KOPT-K1 (cell line): Measurements from ENCODE around the gene CAMTA1.
"Not testable (repeated sequence)": the region's sequence is repeated elsewhere in the genome, so short reads cannot be mapped to it uniquely, and the experiment has no call there.

Experiments
- H3K27ac ChIP-seq: fragments of 200-600 bp; sonication (generic); 2 replicates; pipeline ENCODE4 v1.5.1; 2016; ENCODE audit warnings: antibody characterized with exemption, mild to moderate bottlenecking, low read depth, low read length; ENCODE audit not compliant: poor library complexity, severe bottlenecking
- H3K36me3 ChIP-seq: fragments of 200-600 bp; sonication (generic); 2 replicates; pipeline ENCODE4 v1.5.1; 2017; ENCODE audit warnings: antibody characterized with exemption, mild to moderate bottlenecking, low read length, moderate library complexity; ENCODE audit not compliant: insufficient read depth
- H3K9me3 ChIP-seq: fragments of 200-600 bp; sonication (generic); 2 replicates; pipeline ENCODE4 v1.5.1; 2017; ENCODE audit warnings: antibody characterized with exemption, low read length, mild to moderate bottlenecking; ENCODE audit not compliant: insufficient read depth, poor library complexity, severe bottlenecking

The CAMTA1 gene

DNA sequence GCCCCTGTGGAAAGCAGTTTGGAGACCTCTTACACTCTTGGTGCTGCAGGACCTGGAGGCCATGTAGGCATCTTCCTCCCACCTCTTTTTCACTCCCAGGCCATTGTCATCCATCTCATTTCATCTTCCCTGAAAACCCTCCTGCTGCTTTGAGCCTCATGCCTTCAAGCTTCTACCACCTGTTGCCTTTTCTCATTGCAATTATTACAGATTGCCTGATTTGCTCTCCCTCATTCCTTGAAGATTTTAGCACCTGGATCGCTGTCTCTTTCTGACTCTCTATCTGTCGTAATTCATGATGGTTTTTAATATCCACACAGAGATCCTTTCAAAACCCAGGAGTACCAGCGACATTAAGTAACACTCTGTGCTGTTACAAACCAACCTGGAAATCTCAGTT, 350.2 kb downstream of the CAMTA1 start:
- Histone ChIP-seq H3K36me3 (no peaks in the 10 kb centered on the region), H3K9me3 (no peaks in the 10 kb centered on the region), H3K27ac (no peak overlapping the region)

DNA sequence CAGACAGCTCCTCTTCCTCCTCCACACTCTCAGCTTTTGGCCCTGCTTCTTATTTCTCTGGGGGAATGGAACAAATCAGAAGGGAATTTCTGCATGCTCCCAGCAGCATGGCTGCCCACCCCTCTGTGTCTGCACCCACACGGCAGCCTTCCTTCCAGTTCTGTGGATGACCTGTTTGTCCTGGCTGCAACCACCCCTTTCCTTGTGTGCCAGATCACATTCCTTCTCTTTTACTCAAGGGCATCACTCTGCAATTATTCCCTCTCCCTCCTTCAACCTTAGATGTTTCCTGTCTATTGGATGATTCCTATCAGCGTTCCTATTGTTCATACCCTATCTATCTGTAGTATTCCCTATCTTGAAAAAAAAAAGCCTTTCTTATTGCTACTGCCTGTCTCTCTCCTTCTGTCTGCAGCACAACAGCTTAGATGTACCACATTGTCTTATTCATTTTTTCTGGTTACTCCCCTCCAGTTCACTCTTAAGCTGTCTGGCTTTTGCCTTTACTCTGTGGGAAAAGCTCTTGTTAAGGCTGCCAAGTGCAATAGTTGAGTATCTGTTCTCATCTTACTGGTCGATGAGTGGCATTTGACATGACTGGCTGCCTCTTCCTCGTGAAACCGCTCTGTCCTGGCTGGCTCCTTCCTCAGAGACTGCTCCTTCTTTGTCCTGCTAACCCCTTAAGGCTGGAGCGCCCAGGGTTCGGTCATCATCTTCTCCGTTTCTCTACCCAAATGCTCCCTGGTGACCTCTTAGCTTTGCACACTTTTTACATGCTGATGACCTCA, 351.1 kb downstream of the CAMTA1 start:
- Histone ChIP-seq H3K36me3 (no peaks in the 10 kb centered on the region), H3K9me3 (no peaks in the 10 kb centered on the region), H3K27ac (no peak overlapping the region)

DNA sequence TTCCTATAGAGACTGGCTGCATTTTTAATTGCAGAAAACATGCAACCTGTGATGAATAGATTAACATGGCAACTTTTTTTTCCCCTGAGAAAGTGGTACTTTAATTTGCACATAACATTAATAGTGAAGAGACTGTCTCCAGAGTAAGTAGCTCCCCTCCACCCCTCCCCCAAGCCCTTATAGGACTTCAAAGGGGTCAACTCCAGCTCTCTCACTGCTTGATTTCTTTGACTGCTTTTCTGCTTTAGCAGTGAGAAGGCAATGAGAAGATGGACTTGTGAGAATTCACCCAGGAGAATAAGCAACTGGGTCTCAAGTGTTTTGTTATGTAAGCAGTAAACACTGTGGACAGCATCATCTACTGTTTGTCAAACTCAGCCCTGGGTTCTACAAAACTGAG, 355.0 kb downstream of the CAMTA1 start:
- H3K9me3 ChIP-seq: no peaks in the 10 kb centered on the region
- H3K27ac ChIP-seq: no peak overlapping the region
- H3K36me3 ChIP-seq: no peaks in the 10 kb centered on the region

DNA sequence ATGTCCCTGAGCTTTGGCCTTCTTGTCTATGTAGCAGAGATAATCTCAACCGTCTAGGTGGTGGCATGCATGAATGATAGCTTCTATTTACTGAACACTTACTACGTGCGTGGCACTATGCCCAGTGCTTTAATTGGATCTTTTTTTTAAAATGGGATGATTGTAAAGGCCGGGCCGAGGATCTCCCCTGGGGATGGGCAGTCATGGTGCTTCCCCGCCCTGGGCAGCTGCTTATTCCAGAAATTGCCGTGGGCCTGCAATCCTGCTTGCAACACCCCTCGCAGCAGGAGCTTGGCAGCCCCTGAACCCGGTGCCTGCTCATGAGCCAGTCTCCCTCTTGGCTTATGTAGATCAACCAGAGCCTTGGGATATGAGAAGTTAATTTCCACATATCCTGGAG, 360.7 kb downstream of the CAMTA1 start:
- H3K27ac ChIP-seq: no peak overlapping the region
- H3K9me3 ChIP-seq: no peaks in the 10 kb centered on the region
- H3K36me3 ChIP-seq: no peaks in the 10 kb centered on the region

DNA sequence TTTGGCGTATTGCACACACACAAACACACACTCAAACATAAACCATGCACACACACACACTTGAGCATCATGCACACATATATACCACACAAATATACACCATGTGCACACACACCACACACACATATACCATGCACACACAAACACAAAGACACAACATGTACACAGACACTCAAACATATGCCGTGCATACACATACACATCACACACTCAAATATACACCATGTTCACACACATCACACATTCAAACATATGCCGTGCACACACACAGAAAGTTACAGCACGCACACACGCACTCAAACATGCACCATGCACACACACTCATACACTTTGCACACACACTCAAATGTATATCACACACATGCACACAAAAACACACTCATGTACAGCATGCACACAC, 361.5 kb downstream of the CAMTA1 start:
- no peaks in the 10 kb centered on the region for H3K36me3 ChIP-seq
- H3K9me3 ChIP-seq: no peaks in the 10 kb centered on the region
- no peak overlapping the region for H3K27ac ChIP-seq

DNA sequence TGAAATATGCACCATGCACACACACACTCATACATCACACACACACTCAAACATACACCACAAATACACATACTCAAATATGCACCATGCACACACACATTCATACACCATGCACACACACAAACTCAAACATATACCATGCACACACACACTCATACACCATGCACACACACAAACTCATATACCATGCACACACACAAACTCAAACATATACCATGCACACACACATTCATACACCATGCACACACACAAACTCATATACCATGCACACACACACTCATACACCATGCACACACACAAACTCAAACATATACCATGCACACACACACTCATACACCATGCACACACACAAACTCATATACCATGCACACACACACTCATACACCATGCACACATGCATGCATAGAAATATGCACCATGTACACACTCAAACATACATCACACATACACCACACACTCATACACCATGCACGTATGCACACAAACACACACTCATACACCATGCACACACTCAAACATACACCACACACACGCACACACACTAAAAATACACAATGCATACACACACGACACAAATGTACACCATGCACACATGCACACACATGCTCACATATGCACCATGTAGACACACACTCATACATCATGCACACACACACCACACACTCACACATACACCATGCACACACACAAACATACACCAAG, 362.5 kb downstream of the CAMTA1 start:
- not testable (repeated sequence) for H3K9me3 ChIP-seq, H3K27ac ChIP-seq

DNA sequence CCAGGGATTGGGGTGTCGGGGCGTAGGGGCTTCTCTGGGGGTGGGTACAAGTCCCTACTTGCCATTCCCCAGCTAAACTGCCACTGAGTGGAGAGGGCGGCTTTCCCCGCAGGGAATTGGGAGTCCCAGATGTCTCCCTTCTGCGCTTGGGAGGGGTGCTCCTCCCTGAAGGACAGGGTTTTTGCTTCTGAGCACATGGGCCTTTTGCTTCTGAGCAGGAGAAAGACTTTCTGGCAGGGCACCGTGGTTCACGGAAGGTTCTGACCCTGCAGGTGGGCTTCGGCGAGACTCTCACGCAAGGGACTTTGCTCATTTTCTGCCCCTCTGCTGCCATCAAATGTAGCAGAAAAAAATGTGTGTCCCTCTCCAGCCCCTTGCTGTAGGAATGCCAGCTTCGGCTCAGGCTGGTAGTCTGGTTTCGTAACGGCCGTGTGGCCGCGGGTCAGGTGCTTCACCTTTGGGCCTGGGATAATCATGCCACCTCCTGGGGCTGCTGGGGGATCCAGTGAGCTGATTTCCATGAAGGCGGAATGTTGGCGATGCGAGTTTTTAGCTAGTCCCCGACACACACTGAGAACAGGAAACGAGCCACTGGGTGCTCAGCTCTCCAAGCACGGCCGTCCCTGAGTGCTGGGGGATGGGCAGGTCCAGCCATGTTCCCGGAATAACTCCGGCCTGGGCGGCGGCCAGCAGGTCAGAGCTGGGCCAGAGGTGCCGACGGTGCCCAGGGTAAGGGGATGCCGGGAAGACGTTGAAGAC, 364.0 kb downstream of the CAMTA1 start:
- no peaks in the 10 kb centered on the region for H3K9me3 ChIP-seq
- no peaks in the 10 kb centered on the region for H3K36me3 ChIP-seq
- no peak overlapping the region for H3K27ac ChIP-seq

More for the DNA sequence above, 362.5 kb downstream of the CAMTA1 start:
- not testable (repeated sequence) for H3K36me3 ChIP-seq

DNA sequence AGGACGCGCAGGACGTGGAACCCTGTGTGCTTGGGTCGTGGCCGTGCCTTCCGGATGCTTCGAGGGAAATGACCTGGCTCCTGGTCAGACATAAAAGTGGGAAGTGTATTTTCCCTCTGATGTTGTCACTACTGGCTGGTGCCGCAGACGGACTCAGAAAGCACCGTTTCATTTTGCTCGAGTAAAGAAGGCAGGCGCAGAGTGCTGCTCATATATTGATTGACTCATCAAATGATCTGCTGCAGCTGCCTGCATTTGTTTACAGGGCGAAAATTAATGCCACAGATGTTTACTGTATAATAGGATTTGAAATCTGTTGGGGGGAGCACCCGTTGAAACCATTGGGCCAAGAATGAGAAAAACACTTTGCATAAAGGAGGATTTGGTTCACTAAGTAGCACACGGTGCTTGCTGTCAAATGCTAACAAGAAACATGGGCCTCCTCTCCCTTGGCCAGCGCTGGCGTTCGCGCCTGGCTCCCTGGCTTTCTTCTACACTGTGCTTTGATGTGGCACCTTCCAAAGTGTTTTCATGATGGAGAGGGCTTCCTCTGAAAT, 365.5 kb downstream of the CAMTA1 start:
- Histone ChIP-seq H3K9me3 (no peaks in the 10 kb centered on the region), H3K36me3 (no peaks in the 10 kb centered on the region), H3K27ac (no peak overlapping the region)

DNA sequence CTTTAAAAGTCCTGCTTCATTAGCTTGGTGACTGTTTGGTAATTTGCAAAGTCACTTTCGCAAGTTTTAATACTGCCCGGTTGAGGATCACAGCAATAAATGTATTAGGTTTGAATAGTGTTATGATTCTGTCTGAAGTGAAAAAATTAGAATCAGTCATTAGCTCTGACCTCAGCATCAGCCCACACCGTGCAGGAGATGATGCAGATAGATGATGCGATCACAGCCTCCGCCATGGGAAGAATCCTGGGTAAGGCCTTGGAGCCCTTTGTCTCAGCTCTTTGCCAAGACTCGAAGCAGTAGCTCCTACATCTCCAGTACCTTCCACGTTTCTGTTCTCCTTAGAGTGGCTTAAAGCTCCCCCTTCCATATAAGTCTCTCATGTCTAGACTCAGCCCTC, 366.7 kb downstream of the CAMTA1 start:
- Histone ChIP-seq H3K27ac (no peak overlapping the region), H3K36me3 (no peaks in the 10 kb centered on the region), H3K9me3 (no peaks in the 10 kb centered on the region)

DNA sequence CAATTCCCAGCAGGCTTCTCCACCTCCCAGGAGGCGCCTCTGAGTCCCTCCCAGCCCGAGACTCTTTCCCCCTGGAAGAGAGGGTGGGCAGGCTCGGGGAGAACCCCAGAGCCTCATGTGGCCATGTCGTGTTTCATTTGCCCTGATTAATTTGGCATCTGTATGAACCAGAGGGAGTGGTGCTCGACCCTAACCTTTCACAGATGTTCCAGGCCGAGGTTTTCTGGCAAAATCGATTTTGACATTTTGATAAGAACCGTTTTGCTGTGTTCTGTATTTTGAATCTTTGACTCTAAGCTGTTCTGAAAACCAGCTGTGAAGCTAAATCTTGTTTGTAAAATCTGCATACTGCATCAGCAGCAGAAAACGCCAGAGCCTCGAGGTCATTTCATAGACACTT, 367.4 kb downstream of the CAMTA1 start:
- Histone ChIP-seq H3K9me3 (no peaks in the 10 kb centered on the region), H3K27ac (no peak overlapping the region), H3K36me3 (no peaks in the 10 kb centered on the region)

DNA sequence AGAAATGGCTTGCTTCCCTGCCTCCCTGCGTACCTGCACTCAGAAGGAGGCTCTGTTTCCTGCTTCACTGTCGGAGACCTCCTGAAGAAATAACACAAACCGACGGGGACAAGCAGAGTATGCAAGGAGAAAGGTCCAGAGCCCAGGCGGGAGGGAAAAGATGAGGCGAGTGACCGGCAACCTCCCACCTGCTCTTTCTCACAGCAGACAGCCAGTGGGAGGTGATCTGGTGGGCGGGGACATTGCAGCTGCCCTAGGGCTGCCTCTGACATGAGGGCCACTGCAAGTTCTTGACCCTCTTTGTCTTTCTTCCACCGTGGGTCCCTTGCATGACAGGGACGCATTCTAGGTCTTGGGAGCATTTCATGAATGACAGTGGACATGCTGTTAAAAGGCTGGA, 368.2 kb downstream of the CAMTA1 start:
- no peaks in the 10 kb centered on the region for H3K36me3 ChIP-seq
- H3K9me3 ChIP-seq: no peaks in the 10 kb centered on the region
- H3K27ac ChIP-seq: no peak overlapping the region

DNA sequence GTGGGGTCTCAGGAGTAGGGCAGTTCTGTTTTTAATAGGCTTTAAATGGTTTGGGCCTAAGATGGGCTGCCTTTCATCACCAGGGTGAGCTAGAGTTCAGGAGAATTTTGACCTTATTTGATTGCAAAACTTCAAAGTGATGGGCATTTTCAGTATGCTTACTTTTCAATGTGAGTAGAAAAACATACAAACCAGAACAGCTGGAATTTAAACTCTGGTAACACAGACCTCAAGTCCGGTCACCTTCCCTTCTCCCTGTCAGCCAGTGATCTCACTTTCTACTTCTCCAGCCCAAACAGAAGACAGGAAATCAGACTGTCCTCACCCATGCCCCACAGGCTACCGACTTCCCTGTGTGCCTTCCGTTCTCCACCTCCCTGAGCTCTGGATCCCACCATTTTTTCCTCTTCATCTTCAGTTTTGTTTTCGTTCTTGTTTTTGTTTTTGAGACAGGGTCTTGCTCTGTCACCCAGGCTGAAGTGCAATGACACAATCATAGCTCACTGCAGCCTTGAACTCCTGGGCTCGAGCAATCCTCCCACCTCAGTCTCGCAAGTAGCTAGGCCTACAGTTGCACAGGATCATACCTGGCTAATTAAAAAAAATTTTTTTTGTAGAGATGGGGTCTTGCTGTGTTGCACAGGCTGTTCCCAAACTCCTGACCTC, 374.0 kb downstream of the CAMTA1 start:
- H3K27ac ChIP-seq: no peak overlapping the region
- peaks cover 10% of the 10 kb centered on the region for H3K9me3 ChIP-seq
- H3K36me3 ChIP-seq: no peaks in the 10 kb centered on the region

DNA sequence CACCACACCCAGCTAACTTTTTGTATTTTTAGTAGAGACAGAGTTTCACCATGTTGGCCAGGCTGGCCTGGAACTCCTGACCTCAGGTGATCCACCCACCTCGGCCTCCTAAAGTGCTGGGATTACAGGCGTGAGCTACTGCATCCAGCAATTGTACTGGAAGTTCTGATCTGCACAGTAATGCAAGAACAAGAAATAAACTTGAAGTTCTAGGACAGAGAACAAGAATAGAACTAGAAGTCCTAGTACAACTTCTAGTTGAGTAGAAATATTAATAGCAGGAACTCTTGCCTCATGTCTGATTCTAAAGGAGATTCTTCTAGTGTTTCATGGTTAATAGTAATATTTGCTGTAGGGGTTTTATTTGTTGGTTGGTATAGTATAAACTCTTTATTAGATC, 383.3 kb downstream of the CAMTA1 start:
- not testable (repeated sequence) for H3K27ac ChIP-seq, H3K36me3 ChIP-seq, H3K9me3 ChIP-seq

DNA sequence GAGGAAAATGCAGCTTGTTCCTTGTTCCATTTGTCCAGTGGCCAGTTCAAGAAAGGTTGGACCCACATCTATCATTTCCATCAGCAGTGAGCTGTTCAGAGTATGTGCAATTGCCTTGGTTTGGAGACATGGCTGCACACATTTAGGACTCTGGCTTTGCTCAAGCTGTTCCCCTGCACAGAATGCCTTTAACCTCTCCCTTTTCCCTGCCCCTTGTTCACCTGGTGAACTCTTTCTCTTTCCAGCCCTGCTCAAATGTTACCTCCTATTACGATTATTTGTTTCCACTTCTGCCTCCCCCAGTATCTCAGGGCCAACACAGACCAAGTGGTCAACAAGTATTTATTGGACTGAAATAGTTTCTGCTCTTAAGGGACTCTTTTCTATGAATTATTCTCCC, 385.9 kb downstream of the CAMTA1 start:
- no peaks in the 10 kb centered on the region for H3K9me3 ChIP-seq
- no peaks in the 10 kb centered on the region for H3K36me3 ChIP-seq
- no peak overlapping the region for H3K27ac ChIP-seq

DNA sequence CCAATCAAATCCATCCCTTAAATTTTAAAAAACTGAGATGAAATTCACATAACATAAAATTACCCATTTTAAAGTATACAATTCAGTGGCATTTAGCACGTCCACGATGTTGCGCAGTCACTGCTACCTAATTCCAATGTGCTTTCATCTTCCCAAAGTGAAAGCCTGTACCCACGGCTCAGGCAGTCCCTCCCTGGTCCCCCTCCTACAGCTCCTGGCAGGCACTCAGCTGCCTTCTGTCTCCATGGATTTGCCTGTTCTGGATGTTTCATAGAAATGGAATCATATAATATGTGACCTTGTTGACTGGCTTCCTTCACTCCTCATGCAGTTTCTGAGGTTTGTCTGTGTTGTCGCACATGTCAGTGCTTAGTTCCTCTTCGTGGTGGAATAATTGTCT, 386.3 kb downstream of the CAMTA1 start:
- no peak overlapping the region for H3K27ac ChIP-seq
- H3K36me3 ChIP-seq: no peaks in the 10 kb centered on the region
- H3K9me3 ChIP-seq: peaks cover under 1% of the 10 kb centered on the region
